GM12878 (cell line): ENCODE measurements around the gene ARHGEF11.

ENCODE experiments used
- HCFC1 ChIP-seq: fragments of 150-350 bp; IDR thresholded peaks from 2 replicates; pipeline ENCODE4 v1.6.1; 2014; ENCODE audit warnings: low read length
- NR2C2 ChIP-seq: IDR thresholded peaks from 2 replicates; pipeline ENCODE4 v1.6.1; 2011; ENCODE audit warnings: borderline replicate concordance, low read depth; ENCODE audit not compliant: control insufficient read depth, insufficient read length
- SIN3A ChIP-seq: IDR thresholded peaks from 2 replicates; pipeline ENCODE4 v1.6.1; 2012; ENCODE audit warnings: low read depth, low read length, improper control_type of control experiment
- SMC3 ChIP-seq: IDR thresholded peaks from 2 replicates; pipeline ENCODE4 v1.6.1; 2011; ENCODE audit warnings: low read length, improper control_type of control experiment, borderline replicate concordance
- TAF1 ChIP-seq: IDR thresholded peaks from 2 replicates; pipeline ENCODE4 v1.6.1; 2011; ENCODE audit warnings: mild to moderate bottlenecking, low read depth, low read length, borderline replicate concordance
- TCF12 ChIP-seq: IDR thresholded peaks from 2 replicates; pipeline ENCODE4 v1.6.1; 2011; ENCODE audit warnings: low read depth, mild to moderate bottlenecking, low read length
- TF ChIP-seq, protein P1 (sequence below): fragments of 450-650 bp; IDR thresholded peaks from 2 replicates; pipeline ENCODE4 v1.6.1; 2018; ENCODE audit warnings: mild to moderate bottlenecking, low read depth, moderate library complexity; ENCODE audit not compliant: partially characterized antibody
- TF ChIP-seq, protein P2 (sequence below): fragments of 450-650 bp; IDR thresholded peaks from 2 replicates; pipeline ENCODE4 v1.6.1; 2014; ENCODE audit warnings: mild to moderate bottlenecking
- TF ChIP-seq, protein P3 (sequence below), 3 experiments: IDR thresholded peaks in 2 of 3; conservative IDR thresholded peaks in 1 of 3; 2 replicates each; pipeline ENCODE4 v1.5.1; 2011; ENCODE audit warnings: low read depth in 3 of 3, low read length in 3 of 3, mild to moderate bottlenecking in 3 of 3, control low read depth in 2 of 3, moderate library complexity in 2 of 3, inconsistent platforms in 1 of 3, mixed read lengths in 1 of 3; ENCODE audit not compliant: control insufficient read depth in 2 of 3, insufficient read depth in 1 of 3; ENCODE audit errors: extremely low read depth in 1 of 3

- TF ChIP-seq SIN3A (no peak), SMC3 (no peak), TCF12 (no peak), NR2C2 (no peak), TAF1 (no peak), HCFC1 (no peak)
- TF ChIP-seq, protein P1, sequence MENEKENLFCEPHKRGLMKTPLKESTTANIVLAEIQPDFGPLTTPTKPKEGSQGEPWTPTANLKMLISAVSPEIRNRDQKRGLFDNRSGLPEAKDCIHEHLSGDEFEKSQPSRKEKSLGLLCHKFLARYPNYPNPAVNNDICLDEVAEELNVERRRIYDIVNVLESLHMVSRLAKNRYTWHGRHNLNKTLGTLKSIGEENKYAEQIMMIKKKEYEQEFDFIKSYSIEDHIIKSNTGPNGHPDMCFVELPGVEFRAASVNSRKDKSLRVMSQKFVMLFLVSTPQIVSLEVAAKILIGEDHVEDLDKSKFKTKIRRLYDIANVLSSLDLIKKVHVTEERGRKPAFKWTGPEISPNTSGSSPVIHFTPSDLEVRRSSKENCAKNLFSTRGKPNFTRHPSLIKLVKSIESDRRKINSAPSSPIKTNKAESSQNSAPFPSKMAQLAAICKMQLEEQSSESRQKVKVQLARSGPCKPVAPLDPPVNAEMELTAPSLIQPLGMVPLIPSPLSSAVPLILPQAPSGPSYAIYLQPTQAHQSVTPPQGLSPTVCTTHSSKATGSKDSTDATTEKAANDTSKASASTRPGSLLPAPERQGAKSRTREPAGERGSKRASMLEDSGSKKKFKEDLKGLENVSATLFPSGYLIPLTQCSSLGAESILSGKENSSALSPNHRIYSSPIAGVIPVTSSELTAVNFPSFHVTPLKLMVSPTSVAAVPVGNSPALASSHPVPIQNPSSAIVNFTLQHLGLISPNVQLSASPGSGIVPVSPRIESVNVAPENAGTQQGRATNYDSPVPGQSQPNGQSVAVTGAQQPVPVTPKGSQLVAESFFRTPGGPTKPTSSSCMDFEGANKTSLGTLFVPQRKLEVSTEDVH: no peak
- TF ChIP-seq, protein P2, sequence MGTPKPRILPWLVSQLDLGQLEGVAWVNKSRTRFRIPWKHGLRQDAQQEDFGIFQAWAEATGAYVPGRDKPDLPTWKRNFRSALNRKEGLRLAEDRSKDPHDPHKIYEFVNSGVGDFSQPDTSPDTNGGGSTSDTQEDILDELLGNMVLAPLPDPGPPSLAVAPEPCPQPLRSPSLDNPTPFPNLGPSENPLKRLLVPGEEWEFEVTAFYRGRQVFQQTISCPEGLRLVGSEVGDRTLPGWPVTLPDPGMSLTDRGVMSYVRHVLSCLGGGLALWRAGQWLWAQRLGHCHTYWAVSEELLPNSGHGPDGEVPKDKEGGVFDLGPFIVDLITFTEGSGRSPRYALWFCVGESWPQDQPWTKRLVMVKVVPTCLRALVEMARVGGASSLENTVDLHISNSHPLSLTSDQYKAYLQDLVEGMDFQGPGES: no peak
- TF ChIP-seq, protein P3, sequence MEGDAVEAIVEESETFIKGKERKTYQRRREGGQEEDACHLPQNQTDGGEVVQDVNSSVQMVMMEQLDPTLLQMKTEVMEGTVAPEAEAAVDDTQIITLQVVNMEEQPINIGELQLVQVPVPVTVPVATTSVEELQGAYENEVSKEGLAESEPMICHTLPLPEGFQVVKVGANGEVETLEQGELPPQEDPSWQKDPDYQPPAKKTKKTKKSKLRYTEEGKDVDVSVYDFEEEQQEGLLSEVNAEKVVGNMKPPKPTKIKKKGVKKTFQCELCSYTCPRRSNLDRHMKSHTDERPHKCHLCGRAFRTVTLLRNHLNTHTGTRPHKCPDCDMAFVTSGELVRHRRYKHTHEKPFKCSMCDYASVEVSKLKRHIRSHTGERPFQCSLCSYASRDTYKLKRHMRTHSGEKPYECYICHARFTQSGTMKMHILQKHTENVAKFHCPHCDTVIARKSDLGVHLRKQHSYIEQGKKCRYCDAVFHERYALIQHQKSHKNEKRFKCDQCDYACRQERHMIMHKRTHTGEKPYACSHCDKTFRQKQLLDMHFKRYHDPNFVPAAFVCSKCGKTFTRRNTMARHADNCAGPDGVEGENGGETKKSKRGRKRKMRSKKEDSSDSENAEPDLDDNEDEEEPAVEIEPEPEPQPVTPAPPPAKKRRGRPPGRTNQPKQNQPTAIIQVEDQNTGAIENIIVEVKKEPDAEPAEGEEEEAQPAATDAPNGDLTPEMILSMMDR (IDR thresholded peaks at IDR 0.05 in 2 of 3, conservative IDR thresholded peaks at IDR 0.05 in 1 of 3; ENCODE audit: control insufficient read depth in 2 of 3, extremely low read depth in 1 of 3, insufficient read depth in 1 of 3, low read depth in 3 of 3, low read length in 3 of 3): no peak
These were observed 35.2 kb upstream of the ARHGEF11 start for GRCh38 chr1:157080714-157081113.
